DOHH2 (cell line): Measurements from ENCODE around the gene SOX18.

Source experiments
- H3F3A ChIP-seq: fragments of 200-600 bp; sonication (generic), shearing (Covaris generic); 2 replicates; pipeline ENCODE4 v1.6.0; 2016; ENCODE audit warnings: antibody characterized with exemption, mild to moderate bottlenecking; ENCODE audit not compliant: control insufficient read depth, insufficient read depth
- H3K27ac ChIP-seq: fragments of 200-600 bp; sonication (generic); 2 replicates; pipeline ENCODE4 v1.5.1; 2014; ENCODE audit warnings: low read depth, mild to moderate bottlenecking, low read length, moderate library complexity
- H3K27me3 ChIP-seq: fragments of 200-600 bp; sonication (generic); 2 replicates; pipeline ENCODE4 v1.6.1; 2014; ENCODE audit warnings: mild to moderate bottlenecking, low read length, mixed read lengths; ENCODE audit not compliant: control insufficient read depth
- H3K36me3 ChIP-seq: fragments of 200-600 bp; sonication (generic); 2 replicates; pipeline ENCODE4 v1.6.1; 2014; ENCODE audit warnings: mild to moderate bottlenecking, low read length, moderate library complexity, mixed read lengths; ENCODE audit not compliant: control insufficient read depth
- H3K4me1 ChIP-seq: fragments of 200-600 bp; sonication (generic); 2 replicates; pipeline ENCODE4 v1.6.1; 2014; ENCODE audit warnings: mild to moderate bottlenecking, low read length, mixed read lengths; ENCODE audit not compliant: control insufficient read depth
- H3K4me2 ChIP-seq: fragments of 200-600 bp; sonication (generic); 2 replicates; pipeline ENCODE4 v1.6.0; 2014; ENCODE audit warnings: mild to moderate bottlenecking, low read length, moderate library complexity
- H3K4me3 ChIP-seq: fragments of 200-600 bp; sonication (generic); 2 replicates; pipeline ENCODE4 v1.5.1; 2014; ENCODE audit warnings: mild to moderate bottlenecking, low read length, mixed read lengths
- H3K79me2 ChIP-seq: fragments of 200-600 bp; sonication (generic); 2 replicates; pipeline ENCODE4 v1.6.1; 2014; ENCODE audit warnings: mild to moderate bottlenecking, low read length, mixed read lengths; ENCODE audit not compliant: control insufficient read depth
- H3K9me2 ChIP-seq: fragments of 200-600 bp; sonication (generic); replicated peaks from 2 replicates; pipeline ENCODE4 v1.6.1; 2014; ENCODE audit warnings: mild to moderate bottlenecking, low read length, mixed read lengths; ENCODE audit not compliant: control insufficient read depth
- H3K9me3 ChIP-seq: fragments of 200-600 bp; sonication (generic); 2 replicates; pipeline ENCODE4 v1.6.1; 2014; ENCODE audit warnings: antibody characterized with exemption, low read length, mixed read lengths; ENCODE audit not compliant: control insufficient read depth, insufficient read depth
- H4K20me1 ChIP-seq: fragments of 200-600 bp; sonication (generic); 2 replicates; pipeline ENCODE4 v1.6.0; 2014; ENCODE audit warnings: low read depth, mild to moderate bottlenecking, antibody characterized with exemption, low read length, moderate library complexity; ENCODE audit not compliant: control insufficient read depth, insufficient read depth
- EZH2phosphoT487 ChIP-seq: fragments of 200-600 bp; sonication (generic); IDR thresholded peaks from 2 replicates; pipeline ENCODE4 v1.6.1; 2017; ENCODE audit warnings: borderline replicate concordance, mild to moderate bottlenecking, antibody characterized with exemption, low read length, moderate library complexity, mixed read lengths
- TF ChIP-seq, protein P1 (sequence below): fragments of 200-600 bp; sonication (generic); IDR thresholded peaks from one replicate; pipeline ENCODE4 v1.5.1; 2014; ENCODE audit warnings: antibody characterized with exemption, mild to moderate bottlenecking, low read depth, low read length; ENCODE audit not compliant: poor library complexity, severe bottlenecking

Gene SOX18

DNA sequence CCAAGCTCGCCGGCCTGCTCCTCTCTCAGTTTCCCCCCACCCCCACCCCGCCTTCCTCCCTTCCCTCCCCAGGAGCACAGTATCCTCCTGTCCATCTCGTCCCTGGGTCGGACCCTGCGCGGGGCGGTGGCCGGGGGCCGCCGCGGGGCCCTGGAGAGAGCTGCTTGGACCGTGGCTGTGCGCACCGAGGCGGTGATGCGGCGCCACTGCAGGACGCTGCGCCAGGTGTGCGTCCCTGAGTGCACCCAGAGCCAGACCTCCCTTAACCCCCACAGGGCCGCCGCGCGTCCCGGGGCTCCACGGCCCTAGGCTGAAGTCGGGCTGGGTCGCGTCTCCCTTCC lies 11.2 kb downstream of the SOX18 start:
- H4K20me1 ChIP-seq: no peaks in the 10 kb centered on the region
- TF ChIP-seq EZH2phosphoT487: no peak
- TF ChIP-seq, protein P1, sequence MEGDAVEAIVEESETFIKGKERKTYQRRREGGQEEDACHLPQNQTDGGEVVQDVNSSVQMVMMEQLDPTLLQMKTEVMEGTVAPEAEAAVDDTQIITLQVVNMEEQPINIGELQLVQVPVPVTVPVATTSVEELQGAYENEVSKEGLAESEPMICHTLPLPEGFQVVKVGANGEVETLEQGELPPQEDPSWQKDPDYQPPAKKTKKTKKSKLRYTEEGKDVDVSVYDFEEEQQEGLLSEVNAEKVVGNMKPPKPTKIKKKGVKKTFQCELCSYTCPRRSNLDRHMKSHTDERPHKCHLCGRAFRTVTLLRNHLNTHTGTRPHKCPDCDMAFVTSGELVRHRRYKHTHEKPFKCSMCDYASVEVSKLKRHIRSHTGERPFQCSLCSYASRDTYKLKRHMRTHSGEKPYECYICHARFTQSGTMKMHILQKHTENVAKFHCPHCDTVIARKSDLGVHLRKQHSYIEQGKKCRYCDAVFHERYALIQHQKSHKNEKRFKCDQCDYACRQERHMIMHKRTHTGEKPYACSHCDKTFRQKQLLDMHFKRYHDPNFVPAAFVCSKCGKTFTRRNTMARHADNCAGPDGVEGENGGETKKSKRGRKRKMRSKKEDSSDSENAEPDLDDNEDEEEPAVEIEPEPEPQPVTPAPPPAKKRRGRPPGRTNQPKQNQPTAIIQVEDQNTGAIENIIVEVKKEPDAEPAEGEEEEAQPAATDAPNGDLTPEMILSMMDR: no peak
- peaks cover 21% of the 10 kb centered on the region for H3K36me3 ChIP-seq
- H3F3A ChIP-seq: peaks cover 15% of the 10 kb centered on the region
- no peaks in the 10 kb centered on the region for H3K27me3 ChIP-seq
- H3K9me2 ChIP-seq: no peaks in the 10 kb centered on the region
- no peaks in the 10 kb centered on the region for H3K9me3 ChIP-seq
- peak overlapping the region; percentile 74 for H3K4me3 ChIP-seq
- no peaks in the 10 kb centered on the region for H3K79me2 ChIP-seq
- peak overlapping the region; percentile 84 for H3K4me2 ChIP-seq
- H3K4me1 ChIP-seq: peaks cover 76% of the 10 kb centered on the region
- peak overlapping the region; percentile 70 for H3K27ac ChIP-seq

- H3K27ac ChIP-seq: peak overlapping the region; percentile 70
- H3K27me3 ChIP-seq: no peaks in the 10 kb centered on the region
- peak overlapping the region; percentile 84 for H3K4me2 ChIP-seq
- H3K9me3 ChIP-seq: no peaks in the 10 kb centered on the region
- H4K20me1 ChIP-seq: no peaks in the 10 kb centered on the region
- H3K79me2 ChIP-seq: no peaks in the 10 kb centered on the region
- peak overlapping the region; percentile 74 for H3K4me3 ChIP-seq
- H3K36me3 ChIP-seq: peaks cover 21% of the 10 kb centered on the region
- peaks cover 76% of the 10 kb centered on the region for H3K4me1 ChIP-seq
- no peak for TF ChIP-seq EZH2phosphoT487
- TF ChIP-seq, protein P1: no peak
- no peaks in the 10 kb centered on the region for H3K9me2 ChIP-seq
- H3F3A ChIP-seq: peaks cover 15% of the 10 kb centered on the region; the same call in 1 of the 2 replicates
Observed at GRCh38 chr20:64037498-64038213, 11.8 kb downstream of the SOX18 start.

DNA sequence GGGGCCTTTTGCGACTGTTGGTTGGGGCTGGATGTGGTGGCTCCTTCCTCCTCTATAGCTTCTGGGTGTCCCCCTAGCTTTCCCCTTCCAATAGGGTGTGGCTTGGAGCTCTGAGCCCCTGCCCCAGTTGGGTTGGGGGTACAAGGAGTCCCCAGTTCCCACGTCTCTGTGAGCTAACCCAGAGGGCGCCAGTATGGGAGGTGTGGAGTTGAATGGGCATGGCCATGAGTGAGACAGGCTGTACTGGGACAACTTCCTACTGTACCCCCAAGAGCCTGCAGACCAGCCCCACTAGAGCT lies 12.3 kb downstream of the SOX18 start:
- peaks cover 73% of the 10 kb centered on the region for H3K4me1 ChIP-seq
- H3K4me3 ChIP-seq: peak overlapping the region; percentile 74
- H3K27me3 ChIP-seq: no peaks in the 10 kb centered on the region

More for the DNA sequence above, 12.3 kb downstream of the SOX18 start:
- TF ChIP-seq EZH2phosphoT487: no peak
- TF ChIP-seq, protein P1: no peak
- Histone ChIP-seq H4K20me1 (no peaks in the 10 kb centered on the region), H3K27ac (peak overlapping the region; percentile 70), H3K36me3 (peaks cover 26% of the 10 kb centered on the region), H3F3A (peaks cover 15% of the 10 kb centered on the region; the same call in 1 of the 2 replicates), H3K79me2 (no peaks in the 10 kb centered on the region), H3K9me2 (no peaks in the 10 kb centered on the region), H3K4me2 (peak overlapping the region; percentile 84), H3K9me3 (no peaks in the 10 kb centered on the region)
